Motor neuron (in vitro differentiated cells): ENCODE measurements around the gene IQSEC1. TPM values are rescaled to one million over a fixed set of nuclear protein-coding genes. Genes with fewer than 3 reads are reported as not detected.

Experiments
- ATAC-seq, 8 experiments: fragments of 200-7000 bp; cut with Tn5 transposase; replicated peaks in 6 of 8; 2 replicates each; pipeline ENCODE4 v1.8.0; 2021; ENCODE audit warnings: mild to moderate bottlenecking in 8 of 8, moderate library complexity in 8 of 8
- H3K27ac ChIP-seq, 2 donors: fragments of 250-450 bp; sonication (Bioruptor Pico); 2 replicates each; pipeline ENCODE4 v1.9.0; 2021; ENCODE audit warnings: antibody characterized with exemption in 2 of 2, mild to moderate bottlenecking in 2 of 2, moderate library complexity in 1 of 2
- H3K4me1 ChIP-seq, 2 donors: fragments of 250-450 bp; sonication (Bioruptor Pico); replicated peaks in 1 of 2; 2 replicates each; pipeline ENCODE4 v1.6.1; 2021; ENCODE audit warnings: antibody characterized with exemption in 2 of 2, mild to moderate bottlenecking in 2 of 2, moderate library complexity in 1 of 2
- H3K4me3 ChIP-seq, 5 donors: fragments of 250-450 bp; sonication (Bioruptor Pico); 2 replicates each; pipeline ENCODE4 v1.9.0; 2021; ENCODE audit warnings: antibody characterized with exemption in 5 of 5, mild to moderate bottlenecking in 5 of 5, moderate library complexity in 4 of 5
- WGBS, 10 experiments: fragments of 450-650 bp; shearing (Covaris generic); methylation state at CpG; one replicate each; pipeline ENCODE4 v1.0.0; 2022; 5-methylcytosine and 5-hydroxymethylcytosine counted together
- in situ Hi-C, 9 experiments: fragments of 400-800 bp; cut with MboI; loops; one replicate each; pipeline ENCODE4 v1.15.0; 2021; ENCODE audit warnings: low sequenced_read_pairs in 9 of 9, low pct_unique_long_range_greater_than_20kb in 2 of 9; ENCODE audit not compliant: unreplicated experiment in 9 of 9
- total RNA-seq, 8 experiments: library from RNA; unstranded; fragments of 300-600 nt; gene quantifications; 2 replicates each; pipeline versions ENCODE4 v1.2.3 to v1.2.4, GENCODE V29; 2022

IQSEC1 gene
- total RNA-seq, 8 experiments from 2014 or later = 12.2 to 25.9 (median 18.3) TPM

GRCh38 chr3:13024765-13025065, 48.5 kb downstream of the IQSEC1 start:
- in situ Hi-C loops = no loop called here
- no peak for ATAC-seq
- 0 to 100% (median 57%) methylated on average over 1 to 2 of the region's 2 CpGs; no CpG with 5 or more reads in 6 of the 10 experiments for WGBS, 10 experiments
- Histone ChIP-seq H3K4me1 (peaks cover 38 to 43% of the 10 kb centered on the region in 2 donors), H3K4me3 (no peak overlapping the region), H3K27ac (no peak overlapping the region)

- H3K4me1 ChIP-seq = peaks cover 44 to 49% of the 10 kb centered on the region in 2 donors
- 0 to 100% (median 69%) methylated on average over 1 to 4 of the region's 6 CpGs for WGBS, 10 experiments
These were observed 49.1 kb downstream of the IQSEC1 start for GRCh38 chr3:13023971-13024764.

GRCh38 chr3:13023235-13023970, 49.8 kb downstream of the IQSEC1 start:
- H3K4me1 ChIP-seq = peaks cover 51 to 56% of the 10 kb centered on the region in 2 donors
- peak in 6 of 8 experiments; percentile 1 to 21 (median 14) for ATAC-seq
- WGBS, 10 experiments = 73 to 100% (median 80%) methylated on average over 1 to 3 of the region's 5 CpGs; no CpG with 5 or more reads in 7 of the 10 experiments
- in situ Hi-C loops = no loop called here
- peak overlapping the region; percentile 55 to 68 for H3K27ac ChIP-seq
- H3K4me3 ChIP-seq = no peak overlapping the region

More at GRCh38 chr3:13023971-13024764, 49.1 kb downstream of the IQSEC1 start:
- Histone ChIP-seq H3K4me3 (no peak overlapping the region), H3K27ac (no peak overlapping the region)
- in situ Hi-C loops = no loop called here
- ATAC-seq = no peak

GRCh38 chr3:13022348-13023234, 50.6 kb downstream of the IQSEC1 start:
- peak; percentile 58 to 90 (median 86) for ATAC-seq
- peak overlapping the region; percentile 55 to 68 for H3K27ac ChIP-seq
- in situ Hi-C loops = no loop called here
- no peak overlapping the region for H3K4me3 ChIP-seq
- 7 to 40% (median 20%) methylated on average over 1 to 2 of the region's 20 CpGs; no CpG with 5 or more reads in 7 of the 10 experiments for WGBS, 10 experiments
- H3K4me1 ChIP-seq = peaks cover 59 to 64% of the 10 kb centered on the region in 2 donors

DNA sequence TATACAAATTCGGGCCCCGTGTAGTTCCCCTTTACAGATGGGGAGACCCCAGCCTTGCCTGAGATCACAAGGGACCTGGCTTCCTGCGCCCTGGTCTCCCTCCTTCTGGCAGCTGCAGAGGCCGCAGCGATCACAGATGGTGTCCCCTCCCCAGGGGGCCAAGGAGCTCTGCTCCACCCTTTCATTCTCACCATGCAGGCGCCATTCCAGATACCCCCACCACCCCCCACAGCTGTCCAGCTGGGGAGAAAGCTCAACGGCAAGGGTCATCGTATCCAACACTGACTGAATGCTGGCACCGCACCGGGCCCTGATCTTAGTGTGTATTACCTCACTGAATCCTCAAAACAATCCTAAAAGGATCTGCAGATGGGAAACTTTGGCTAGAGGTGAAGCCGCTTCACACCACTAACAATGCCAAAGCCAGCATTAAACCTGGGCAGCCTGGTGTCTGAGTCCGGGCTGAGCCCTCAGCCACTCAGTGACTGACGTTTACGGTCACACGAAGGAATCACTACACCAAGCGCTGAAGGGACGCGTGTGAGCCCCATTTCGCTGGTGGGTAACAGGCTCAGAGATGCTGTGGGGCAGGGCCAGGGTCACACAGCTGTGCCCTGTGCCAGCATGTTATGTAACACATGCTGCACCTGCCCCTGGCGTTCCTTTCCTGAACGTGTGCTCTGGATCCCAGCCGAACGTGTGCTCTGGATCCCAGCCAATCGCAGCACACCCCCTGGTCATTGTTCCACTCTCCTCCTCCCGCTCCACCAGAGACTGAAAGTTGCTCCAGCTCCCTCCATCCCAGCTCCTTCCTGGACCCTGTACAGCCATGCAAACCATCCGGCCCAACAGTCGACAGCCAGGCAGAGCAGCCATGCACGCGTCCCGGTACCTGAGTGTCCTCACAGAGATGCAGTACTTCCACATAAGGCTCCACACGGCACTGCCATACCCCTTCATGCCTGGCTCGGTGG, 51.8 kb downstream of the IQSEC1 start:
- in situ Hi-C loops = no loop called here
- peak in 1 of 8 experiments; percentile 0 for ATAC-seq
- no peak overlapping the region for H3K4me3 ChIP-seq
- peaks cover 59 to 66% of the 10 kb centered on the region in 2 donors for H3K4me1 ChIP-seq
- 0 to 92% (median 78%) methylated on average over 1 to 10 of the region's 32 CpGs; no CpG with 5 or more reads in 2 of the 10 experiments for WGBS, 10 experiments
- H3K27ac ChIP-seq = peak overlapping the region; percentile 55 to 68

DNA sequence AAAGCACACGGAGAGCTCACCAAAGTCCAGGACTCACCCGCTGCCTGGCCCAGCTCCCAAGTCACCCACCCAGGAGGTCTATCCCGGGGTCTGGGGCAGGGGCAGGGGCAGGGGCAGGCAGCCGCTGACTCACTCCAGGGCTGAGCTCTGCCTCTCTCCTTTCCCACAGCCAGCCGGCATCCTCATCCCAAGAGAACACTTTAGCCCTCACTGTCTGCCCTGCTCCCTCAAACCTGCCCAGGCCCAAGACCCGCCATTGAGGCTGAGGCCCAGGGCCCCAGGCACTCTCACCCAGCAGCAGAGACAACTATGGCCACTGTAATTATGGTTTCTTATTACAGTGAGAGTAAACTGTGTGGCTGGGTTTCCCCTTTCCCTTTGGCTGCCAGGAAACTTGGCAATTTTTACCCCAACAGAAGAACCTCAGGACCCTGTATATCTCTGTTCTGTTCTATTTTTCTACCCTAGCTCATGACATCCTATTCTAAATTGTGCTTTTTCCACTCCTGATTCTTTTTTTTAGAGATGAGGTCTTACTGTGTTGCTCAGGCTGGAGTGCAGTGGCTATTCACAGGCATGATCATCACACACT, 53.0 kb downstream of the IQSEC1 start:
- Histone ChIP-seq H3K4me1 (peaks cover 64 to 73% of the 10 kb centered on the region in 2 donors), H3K27ac (no peak overlapping the region), H3K4me3 (no peak overlapping the region)
- in situ Hi-C loops = no loop called here
- no peak for ATAC-seq
- 40 to 100% (median 86%) methylated on average over 1 of the region's 6 CpGs; no CpG with 5 or more reads in 7 of the 10 experiments for WGBS, 10 experiments

- in situ Hi-C loops = no loop called here
These were observed 53.8 kb downstream of the IQSEC1 start for GRCh38 chr3:13019243-13020095.

GRCh38 chr3:13018561-13019242, 54.5 kb downstream of the IQSEC1 start:
- in situ Hi-C loops = no loop called here
- no peak overlapping the region for H3K4me3 ChIP-seq
- WGBS, 10 experiments = 0 to 74% (median 23%) methylated on average over 1 to 10 of the region's 15 CpGs; no CpG with 5 or more reads in 6 of the 10 experiments
- ATAC-seq = no peak
- H3K27ac ChIP-seq = peak overlapping the region; percentile 40 to 56
- H3K4me1 ChIP-seq = peaks cover 63 to 64% of the 10 kb centered on the region in 2 donors

More at GRCh38 chr3:13019243-13020095, 53.8 kb downstream of the IQSEC1 start:
- 0 to 90% (median 72%) methylated on average over 1 to 5 of the region's 30 CpGs; no CpG with 5 or more reads in 5 of the 10 experiments for WGBS, 10 experiments
- ATAC-seq = peak; percentile 5 to 50 (median 27)
- Histone ChIP-seq H3K4me1 (peaks cover 64 to 66% of the 10 kb centered on the region in 2 donors), H3K27ac (peak overlapping the region in 1 of 2 donors; percentile 6), H3K4me3 (no peak overlapping the region)

DNA sequence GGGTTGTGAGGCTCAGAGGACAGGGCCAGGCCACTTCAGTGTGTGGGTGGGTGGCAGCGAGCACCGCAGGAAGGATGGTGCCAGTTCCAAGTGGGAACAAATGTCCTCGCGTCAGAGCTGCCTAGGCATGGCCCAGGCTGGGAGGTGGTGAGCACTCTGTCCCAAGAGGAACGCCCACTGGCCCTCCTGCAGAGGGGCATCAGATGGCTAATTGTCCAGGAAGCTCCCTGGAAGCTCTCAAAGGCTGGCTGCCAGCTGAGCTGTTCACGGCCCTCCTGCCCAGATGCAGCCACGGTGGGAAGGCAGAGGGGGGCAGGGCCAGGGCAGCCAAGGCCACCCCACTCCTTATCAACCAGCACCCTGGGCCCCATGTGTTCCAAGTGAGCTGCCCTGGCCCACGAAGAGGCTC, 55.2 kb downstream of the IQSEC1 start:
- ATAC-seq = peak in 6 of 8 experiments; percentile 0 to 34 (median 13)
- Histone ChIP-seq H3K4me3 (no peak overlapping the region), H3K4me1 (peaks cover 57 to 61% of the 10 kb centered on the region in 2 donors), H3K27ac (peak overlapping the region; percentile 40 to 56)
- WGBS, 10 experiments = 0 to 20% (median 10%) methylated on average over 1 to 4 of the region's 8 CpGs; no CpG with 5 or more reads in 7 of the 10 experiments
- in situ Hi-C loops = no loop called here

DNA sequence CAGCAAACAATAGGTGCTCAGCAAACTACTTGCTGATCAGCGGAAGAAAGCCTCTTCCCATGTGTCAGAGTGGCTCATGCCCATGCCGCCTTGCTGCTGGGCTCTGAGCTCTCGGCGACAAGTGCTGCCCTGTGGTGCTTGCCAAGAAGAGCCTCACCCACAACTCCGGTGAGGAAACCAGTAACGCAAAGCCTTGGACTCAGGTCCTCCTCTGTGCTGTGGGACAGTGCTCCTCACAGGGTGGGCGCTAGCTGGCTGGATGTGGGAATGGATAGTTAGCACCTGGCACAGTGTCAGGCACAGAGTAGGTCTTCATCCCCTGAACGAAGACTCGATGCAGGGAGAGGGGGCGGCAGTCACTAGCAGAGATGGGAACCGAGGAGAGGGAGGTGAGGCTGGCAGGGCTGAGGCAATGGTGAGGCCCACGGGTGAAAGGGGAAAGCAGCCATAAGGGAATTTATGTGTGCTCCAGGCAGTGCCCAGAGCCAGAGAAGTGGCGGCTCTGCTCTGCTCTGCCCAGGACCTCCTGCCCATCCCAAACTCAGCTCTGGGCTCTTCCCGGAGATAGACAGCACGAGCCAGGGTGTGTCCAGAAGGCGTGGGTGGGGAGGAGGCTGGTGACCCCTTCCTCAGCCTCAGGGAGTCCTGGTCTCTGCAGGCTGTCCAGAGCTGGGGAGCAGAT, 55.7 kb downstream of the IQSEC1 start:
- Histone ChIP-seq H3K4me1 (peaks cover 51 to 55% of the 10 kb centered on the region in 2 donors), H3K4me3 (no peak overlapping the region), H3K27ac (peak overlapping the region; percentile 32 to 56)
- WGBS, 10 experiments = 60 to 100% (median 92%) methylated on average over 1 to 11 of the region's 16 CpGs; no CpG with 5 or more reads in 5 of the 10 experiments
- in situ Hi-C loops = no loop called here
- ATAC-seq = peak in 1 of 8 experiments; percentile 1
